H9 (cell line): ENCODE measurements around the gene CCDC18. TPM values are rescaled to one million over a fixed set of nuclear protein-coding genes. Genes with fewer than 3 reads are reported as not detected.

Source experiments
- DNase-seq: peaks from one replicate; pipeline ENCODE4 v3.0.0-alpha.2; 2017
- H2AFZ ChIP-seq: one replicate; pipeline ENCODE4 v1.6.1; 2013; ENCODE audit warnings: mild to moderate bottlenecking, low read length, control low read depth, moderate library complexity
- H2AK5ac ChIP-seq: 2 replicates; pipeline ENCODE4 v1.6.1; 2013; ENCODE audit warnings: low read length, control low read depth, mixed read lengths; ENCODE audit not compliant: insufficient read length
- H2BK120ac ChIP-seq: one replicate; pipeline ENCODE4 v1.6.1; 2013; ENCODE audit warnings: low read depth, mild to moderate bottlenecking, low read length, control low read depth, inconsistent platforms; ENCODE audit not compliant: poor library complexity, severe bottlenecking
- H2BK12ac ChIP-seq: 2 replicates; pipeline ENCODE4 v1.6.1; 2013; ENCODE audit warnings: low read length, control low read depth, mixed read lengths, low read depth; ENCODE audit not compliant: insufficient read length
- H2BK15ac ChIP-seq: 2 replicates; pipeline ENCODE4 v1.6.1; 2013; ENCODE audit warnings: low read depth, low read length, control low read depth
- H2BK20ac ChIP-seq: one replicate; pipeline ENCODE4 v1.6.1; 2013; ENCODE audit warnings: low read depth, mild to moderate bottlenecking, low read length, control low read depth, inconsistent platforms; ENCODE audit not compliant: poor library complexity, severe bottlenecking
- H2BK5ac ChIP-seq: 2 replicates; pipeline ENCODE4 v1.6.1; 2013; ENCODE audit warnings: low read length, control low read depth, mixed read lengths; ENCODE audit not compliant: insufficient read length
- H3K14ac ChIP-seq: 2 replicates; pipeline ENCODE4 v1.6.1; 2013; ENCODE audit warnings: low read length, control low read depth; ENCODE audit not compliant: insufficient read depth
- H3K18ac ChIP-seq: 2 replicates; pipeline ENCODE4 v1.6.1; 2013; ENCODE audit warnings: low read depth, mild to moderate bottlenecking, mixed read lengths, low read length, control low read depth; ENCODE audit not compliant: insufficient read length
- H3K23ac ChIP-seq: 2 replicates; pipeline ENCODE4 v1.6.1; 2013; ENCODE audit warnings: low read length, control low read depth, mixed read lengths, low read depth; ENCODE audit not compliant: insufficient read length
- H3K23me2 ChIP-seq: 2 replicates; pipeline ENCODE4 v1.6.1; 2013; ENCODE audit warnings: low read depth, mild to moderate bottlenecking, mixed read lengths, low read length, control low read depth; ENCODE audit not compliant: insufficient read length, poor library complexity, severe bottlenecking
- H3K27ac ChIP-seq: 2 replicates; pipeline ENCODE4 v1.5.1; 2013; ENCODE audit warnings: low read length, control low read depth, mixed read lengths, low read depth; ENCODE audit not compliant: insufficient read length
- H3K27me3 ChIP-seq: 2 replicates; pipeline ENCODE4 v1.6.1; 2013; ENCODE audit warnings: low read length, control low read depth, inconsistent platforms; ENCODE audit not compliant: insufficient read depth
- H3K4ac ChIP-seq: 2 replicates; pipeline ENCODE4 v1.6.1; 2013; ENCODE audit warnings: low read depth, mild to moderate bottlenecking, control low read depth, inconsistent platforms, low read length, moderate library complexity
- H3K4me1 ChIP-seq: 2 replicates; pipeline ENCODE4 v1.6.1; 2013; ENCODE audit warnings: low read length, control low read depth, inconsistent platforms; ENCODE audit not compliant: insufficient read depth
- H3K4me2 ChIP-seq: 2 replicates; pipeline ENCODE4 v1.6.1; 2013; ENCODE audit warnings: low read length, control low read depth, mixed read lengths; ENCODE audit not compliant: insufficient read length, insufficient read depth
- H3K56ac ChIP-seq: 2 replicates; pipeline ENCODE4 v1.6.1; 2013; ENCODE audit warnings: low read depth, mild to moderate bottlenecking, mixed read lengths, low read length, control low read depth; ENCODE audit not compliant: insufficient read length
- H3K79me1 ChIP-seq: 2 replicates; pipeline ENCODE4 v1.6.1; 2013; ENCODE audit warnings: low read depth, mild to moderate bottlenecking, moderate library complexity, low read length, control low read depth, inconsistent platforms; ENCODE audit not compliant: insufficient read depth, poor library complexity, severe bottlenecking
- H3K79me2 ChIP-seq: 2 replicates; pipeline ENCODE4 v1.6.1; 2013; ENCODE audit warnings: low read length, control low read depth, inconsistent platforms; ENCODE audit not compliant: insufficient read depth
- H3K9ac ChIP-seq: 2 replicates; pipeline ENCODE4 v1.6.1; 2013; ENCODE audit warnings: low read length, control low read depth, mixed read lengths; ENCODE audit not compliant: insufficient read length; ENCODE audit errors: extremely low read depth
- H3K9me3 ChIP-seq: one replicate; pipeline ENCODE4 v1.6.1; 2013; ENCODE audit warnings: low read depth, low read length, inconsistent platforms; ENCODE audit not compliant: control insufficient read depth
- H3T11ph ChIP-seq: one replicate; pipeline ENCODE4 v1.6.1; 2013; ENCODE audit warnings: mild to moderate bottlenecking, low read length, control low read depth, inconsistent platforms
- H4K20me1 ChIP-seq: one replicate; pipeline ENCODE4 v1.6.1; 2013; ENCODE audit not compliant: control insufficient read depth, insufficient read length, insufficient read depth
- H4K5ac ChIP-seq: 2 replicates; pipeline ENCODE4 v1.6.1; 2013; ENCODE audit warnings: low read depth, mild to moderate bottlenecking, mixed read lengths, low read length, control low read depth; ENCODE audit not compliant: insufficient read length
- H4K8ac ChIP-seq: replicated peaks from 2 replicates; pipeline ENCODE4 v1.6.1; 2013; ENCODE audit warnings: low read length, control low read depth, mixed read lengths, low read depth; ENCODE audit not compliant: insufficient read length
- H4K91ac ChIP-seq: 2 replicates; pipeline ENCODE4 v1.6.1; 2013; ENCODE audit warnings: low read depth, mild to moderate bottlenecking, moderate library complexity, mixed read lengths, low read length, control low read depth; ENCODE audit not compliant: insufficient read length
- H3K27ac Mint-ChIP-seq, 3 experiments: 2 replicates in 2 of 3; 3 replicates in 1 of 3; pipeline ENCODE4 v1.8.0; 2020 to 2021; ENCODE audit warnings: mixed read lengths in 3 of 3, mild to moderate bottlenecking in 1 of 3, moderate library complexity in 1 of 3
- H3K27me3 Mint-ChIP-seq: 2 replicates; pipeline ENCODE4 v1.8.0; 2021; ENCODE audit warnings: low read depth, mild to moderate bottlenecking, moderate library complexity, mixed read lengths
- H3K36me3 Mint-ChIP-seq, 3 experiments: 2 replicates in 2 of 3; 3 replicates in 1 of 3; pipeline ENCODE4 v1.8.0; 2020 to 2021; ENCODE audit warnings: low read depth in 3 of 3, mixed read lengths in 3 of 3; ENCODE audit not compliant: insufficient read depth in 1 of 3
- H3K4me1 Mint-ChIP-seq, 2 experiments: 2 replicates each; pipeline ENCODE4 v1.8.0; 2020; ENCODE audit warnings: mixed read lengths in 2 of 2
- H3K4me3 Mint-ChIP-seq, 2 experiments: 2 replicates in 1 of 2; 3 replicates in 1 of 2; pipeline ENCODE4 v1.8.0; 2020 to 2021; ENCODE audit warnings: mild to moderate bottlenecking in 2 of 2, mixed read lengths in 2 of 2, moderate library complexity in 1 of 2
- H3K9me3 Mint-ChIP-seq, 2 experiments: 2 replicates in 1 of 2; 3 replicates in 1 of 2; pipeline ENCODE4 v1.8.0; 2020; ENCODE audit warnings: mild to moderate bottlenecking in 2 of 2, mixed read lengths in 2 of 2, moderate library complexity in 1 of 2
- CTCF ChIP-seq: fragments of 200-600 bp; sonication (generic); conservative IDR thresholded peaks from 3 replicates; pipeline ENCODE4 v1.8.0; 2021; ENCODE audit warnings: antibody characterized with exemption, mild to moderate bottlenecking
- total RNA-seq: library from RNA; stranded (reverse); gene quantifications from 2 replicates; pipeline ENCODE4 v1.2.1, GENCODE V29; 2021

The CCDC18 gene
- total RNA-seq, 1 experiment from 2014 or later, result 19.5 TPM

GRCh38 chr1:93154898-93155297, 25.6 kb upstream of the CCDC18 start:
- no peak overlapping the region for H2AFZ ChIP-seq
- DNase-seq, result no peak
- H2AK5ac ChIP-seq, result no peak overlapping the region
- H3T11ph ChIP-seq, result no peak overlapping the region
- no peak overlapping the region for H2BK5ac ChIP-seq
- H3K56ac ChIP-seq, result no peak overlapping the region
- H4K5ac ChIP-seq, result no peak overlapping the region
- H3K9me3 ChIP-seq, result no peaks in the 10 kb centered on the region
- H3K79me1 ChIP-seq, result no peaks in the 10 kb centered on the region
- no peak overlapping the region for H3K27ac ChIP-seq
- peaks cover 3 to 26% (median 13%) of the 10 kb centered on the region in 3 experiments; a peak in 6 of 7 replicates for H3K36me3 Mint-ChIP-seq
- no peak overlapping the region for H4K91ac ChIP-seq
- no peak overlapping the region for H3K9ac ChIP-seq
- no peak overlapping the region for H3K23ac ChIP-seq
- no peaks in the 10 kb centered on the region for H3K23me2 ChIP-seq
- TF ChIP-seq CTCF, result no peak
- H3K27me3 ChIP-seq, result no peaks in the 10 kb centered on the region
- H3K9me3 Mint-ChIP-seq, result no peaks in the 10 kb centered on the region
- no peak overlapping the region for H2BK15ac ChIP-seq
- peaks cover 3% of the 10 kb centered on the region; the same call in 1 of the 2 replicates for H3K79me2 ChIP-seq
- H3K18ac ChIP-seq, result no peak overlapping the region
- no peak overlapping the region for H2BK12ac ChIP-seq
- no peak overlapping the region for H3K27ac Mint-ChIP-seq
- H3K4me2 ChIP-seq, result no peak overlapping the region
- peaks cover 6% of the 10 kb centered on the region in 2 experiments; a peak in 3 of 4 replicates for H3K4me1 Mint-ChIP-seq
- no peak overlapping the region for H2BK120ac ChIP-seq
- H3K4me3 Mint-ChIP-seq, result no peak overlapping the region
- H4K8ac ChIP-seq, result no peak overlapping the region
- no peak overlapping the region for H3K4ac ChIP-seq
- no peaks in the 10 kb centered on the region for H4K20me1 ChIP-seq
- no peaks in the 10 kb centered on the region for H3K4me1 ChIP-seq
- no peak overlapping the region for H2BK20ac ChIP-seq
- no peak overlapping the region for H3K14ac ChIP-seq
- no peaks in the 10 kb centered on the region for H3K27me3 Mint-ChIP-seq
